Adrenal gland (tissue), 12 donors: ENCODE measurements around the gene MRPL3. TPM values are rescaled to one million over a fixed set of nuclear protein-coding genes. Genes with fewer than 3 reads are reported as not detected.

Experiments
- DNase-seq, 7 donors: peaks; one replicate each; pipeline ENCODE4 v3.0.0-alpha.2; 2019 to 2020
- H3K27ac ChIP-seq, 5 donors: fragments of 200-600 bp; sonication (generic) in 4 of 5; 1 replicate in 3 of 5; 2 replicates in 2 of 5; pipeline versions ENCODE4 v1.5.1 to v1.8.0; 2016 to 2020; ENCODE audit warnings: mild to moderate bottlenecking in 1 of 5
- H3K27me3 ChIP-seq: fragments of 200-600 bp; 2 replicates; pipeline ENCODE4 v1.8.0; 2021
- H3K36me3 ChIP-seq, 2 donors: fragments of 200-600 bp; replicated peaks in 1 of 2; 1 replicate in 1 of 2; 2 replicates in 1 of 2; pipeline versions ENCODE4 v1.5.1 to v1.8.0; 2018 to 2022
- H3K4me1 ChIP-seq, 2 donors: fragments of 200-600 bp; replicated peaks in 1 of 2; 1 replicate in 1 of 2; 2 replicates in 1 of 2; pipeline versions ENCODE4 v1.5.1 to v1.8.0; 2018 to 2021
- H3K4me3 ChIP-seq, 4 donors: fragments of 200-600 bp; sonication (generic) in 3 of 4; one replicate each; pipeline ENCODE4 v1.5.1; 2016 to 2018
- H3K9me3 ChIP-seq, 3 donors: fragments of 200-600 bp; sonication (generic) in 1 of 3; replicated peaks in 1 of 3; 1 replicate in 2 of 3; 2 replicates in 1 of 3; pipeline versions ENCODE4 v1.5.1 to v1.8.0; 2016 to 2021
- CTCF ChIP-seq, 6 experiments: fragments of 450-650 bp in 4 of 6; fragments of 200-600 bp in 2 of 6; sonication (generic) in 1 of 6; IDR thresholded peaks; 1 replicate in 5 of 6; 2 replicates in 1 of 6; pipeline versions ENCODE4 v1.5.1 to v1.8.0; 2016 to 2021; ENCODE audit warnings: antibody characterized with exemption in 6 of 6, mild to moderate bottlenecking in 2 of 6, moderate library complexity in 1 of 6
- POLR2A ChIP-seq, 2 donors: fragments of 450-650 bp; IDR thresholded peaks; one replicate each; pipeline ENCODE4 v1.6.1; 2017; ENCODE audit warnings: antibody characterized with exemption in 2 of 2, mild to moderate bottlenecking in 2 of 2, moderate library complexity in 1 of 2
- WGBS, 4 donors: extraction: QIAGEN DNeasy Blood & Tissue Kit in 2 of 4; methylation state at CpG; one replicate each; pipeline versions ENCODE4 v1.1.5 to v1.1.7; 2013 to 2017; 5-methylcytosine and 5-hydroxymethylcytosine counted together
- intact Hi-C, 2 donors: fragments of 100-400 bp; cut with DNase I; formaldehyde crosslinking; loops; one replicate each; pipeline versions ENCODE4 v1.14.1 to v1.15.0; 2022 to 2023
- polyA plus RNA-seq, 3 donors: library from polyadenylated mRNA; stranded (reverse); fragments of 200-250 nt in 2 of 3; fragments of 350-450 nt in 1 of 3; fragmentation: Illumina TruSeq in 1 of 3; extraction: RNeasy Lipid Tissue Mini Kit (QIAGEN cat#74804) in 1 of 3; gene quantifications; one replicate each; pipeline ENCODE4 v1.2.3, GENCODE V29; 2013 to 2014
- total RNA-seq, 9 donors: library from RNA; depleted of rRNA in 4 of 9; stranded (reverse); fragments of >200 nt in 4 of 9; fragments of 120-200 nt in 1 of 9; fragmentation: NEBNext Ultra II Directional in 1 of 9; extraction: Animal tissue kit (Norgen Biotek cat#: 25700) in 1 of 9; gene quantifications; one replicate each; pipeline versions ENCODE4 v1.1.0 to v1.2.4, GENCODE V29; 2013 to 2023
- donor health status: healthy with polysubstance abuse.
- donor health status: Bipolar disorder and iron deficiency.
- donor health status: DM: yes; HTN: yes; CAD: no.
- donor health status: DM: no; HTN: no; CAD: no.
- donor health status: DM: no; HTN: no; CAD: no.
- donor health status: DM: yes; HTN: yes; CAD: no.

Gene MRPL3
- total and polyA plus RNA-seq, 12 donors, result 48.4 to 195 (median 70.6) TPM

DNA sequence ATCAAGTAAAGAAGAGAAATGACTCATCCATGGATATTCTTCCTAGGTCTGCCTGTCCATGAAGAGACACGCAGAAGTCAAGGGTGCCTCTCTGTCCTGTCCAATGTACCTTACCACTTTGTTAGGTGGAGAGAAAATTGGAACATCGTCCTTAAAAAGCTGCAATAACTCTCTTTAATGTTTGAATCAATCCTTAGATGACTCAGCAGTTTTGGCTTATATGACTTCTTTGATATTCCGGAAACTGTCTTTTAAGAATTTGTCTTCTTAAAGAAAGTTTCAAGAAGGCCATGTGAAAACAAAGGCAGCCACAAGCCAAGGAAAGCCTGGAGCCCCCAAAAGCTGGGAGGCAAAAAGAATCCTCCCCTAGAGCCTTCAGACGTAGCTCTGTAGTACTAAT lies 49.2 kb downstream of the MRPL3 start:
- intact Hi-C loops, result no loop called here
- WGBS, 4 donors, result 54 to 63% (median 55%) methylated on average over 4 of the region's 4 CpGs
- Histone ChIP-seq H3K4me1 (no peaks in the 10 kb centered on the region), H3K27ac (no peak overlapping the region), H3K36me3 (no peaks in the 10 kb centered on the region), H3K9me3 (no peaks in the 10 kb centered on the region), H3K27me3 (no peaks in the 10 kb centered on the region), H3K4me3 (no peak overlapping the region)
- TF ChIP-seq CTCF (IDR thresholded peaks at IDR 0.05) (no peak), POLR2A (IDR thresholded peaks at IDR 0.05) (no peak)
- DNase-seq, result no peak

GRCh38 chr3:131447349-131447748 lies 55.4 kb downstream of the MRPL3 start:
- Histone ChIP-seq H3K4me1 (no peaks in the 10 kb centered on the region), H3K9me3 (no peaks in the 10 kb centered on the region), H3K36me3 (no peaks in the 10 kb centered on the region), H3K4me3 (no peak overlapping the region), H3K27me3 (no peaks in the 10 kb centered on the region), H3K27ac (no peak overlapping the region)
- no peak for TF ChIP-seq POLR2A (IDR thresholded peaks at IDR 0.05)
- no peak for TF ChIP-seq CTCF (IDR thresholded peaks at IDR 0.05)
- intact Hi-C loops, result no loop called here
- 95 to 99% (median 96%) methylated on average over 2 of the region's 2 CpGs for WGBS, 4 donors
- DNase-seq, result no peak

DNA sequence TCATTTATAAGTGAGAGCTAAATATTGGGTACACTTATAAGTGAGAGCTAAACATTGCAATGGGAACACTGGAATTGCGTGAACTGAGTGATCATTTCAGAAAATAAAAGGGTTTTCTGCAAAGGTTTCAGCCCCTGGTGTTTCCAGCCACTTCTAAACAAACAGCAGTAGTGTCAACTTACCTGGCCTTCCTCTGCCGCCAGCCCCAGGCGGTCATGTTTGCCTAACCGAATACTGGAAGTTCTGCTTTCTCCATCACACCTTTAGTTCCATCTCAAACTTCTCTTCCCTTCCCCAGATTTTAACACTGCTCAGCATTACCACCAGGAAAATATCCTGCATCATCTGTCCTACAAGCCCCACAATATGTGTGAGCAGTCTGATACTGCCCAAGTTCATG lies 58.6 kb downstream of the MRPL3 start:
- no peaks in the 10 kb centered on the region for H3K27me3 ChIP-seq
- H3K4me3 ChIP-seq, result no peak overlapping the region
- intact Hi-C loops, result no loop called here
- 89 to 98% (median 94%) methylated on average over 4 of the region's 4 CpGs for WGBS, 4 donors
- no peaks in the 10 kb centered on the region for H3K4me1 ChIP-seq
- H3K36me3 ChIP-seq, result no peaks in the 10 kb centered on the region
- no peak for DNase-seq
- TF ChIP-seq POLR2A (IDR thresholded peaks at IDR 0.05), result no peak
- TF ChIP-seq CTCF (IDR thresholded peaks at IDR 0.05), result no peak
- H3K27ac ChIP-seq, result no peak overlapping the region
- no peaks in the 10 kb centered on the region for H3K9me3 ChIP-seq

DNA sequence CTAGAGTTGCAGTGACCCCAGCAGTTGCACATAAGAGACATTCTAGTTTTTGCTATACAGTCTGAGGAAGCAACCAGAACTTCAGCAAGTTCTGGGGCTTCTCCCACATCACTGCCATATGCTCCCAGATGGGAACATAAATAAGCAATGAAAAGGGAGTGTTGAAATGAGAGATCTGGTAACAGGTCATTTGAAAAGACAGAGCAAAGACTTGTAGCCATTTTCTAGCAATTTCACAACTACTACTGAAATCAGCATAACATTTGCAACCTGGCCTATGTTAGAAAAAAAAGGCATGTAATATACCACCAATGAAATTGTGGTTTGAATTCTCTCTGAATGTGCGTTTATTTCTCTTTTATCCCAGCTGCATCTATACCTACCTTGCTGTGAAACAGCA lies 63.7 kb downstream of the MRPL3 start:
- Histone ChIP-seq H3K9me3 (no peaks in the 10 kb centered on the region), H3K4me1 (no peaks in the 10 kb centered on the region), H3K36me3 (no peaks in the 10 kb centered on the region), H3K27ac (no peak overlapping the region), H3K4me3 (no peak overlapping the region), H3K27me3 (no peaks in the 10 kb centered on the region)
- no peak for DNase-seq
- 74 to 90% (median 79%) methylated on average over 1 of the region's 1 CpG for WGBS, 4 donors
- TF ChIP-seq POLR2A (IDR thresholded peaks at IDR 0.05) (no peak), CTCF (IDR thresholded peaks at IDR 0.05) (no peak)
- intact Hi-C loops, result no loop called here
